Measurements from ENCODE around the gene XCR1.
"Not testable (repeated sequence)": the region's sequence is repeated elsewhere in the genome, so short reads cannot be mapped to it uniquely, and the experiment has no call there.

Gene XCR1

DNA sequence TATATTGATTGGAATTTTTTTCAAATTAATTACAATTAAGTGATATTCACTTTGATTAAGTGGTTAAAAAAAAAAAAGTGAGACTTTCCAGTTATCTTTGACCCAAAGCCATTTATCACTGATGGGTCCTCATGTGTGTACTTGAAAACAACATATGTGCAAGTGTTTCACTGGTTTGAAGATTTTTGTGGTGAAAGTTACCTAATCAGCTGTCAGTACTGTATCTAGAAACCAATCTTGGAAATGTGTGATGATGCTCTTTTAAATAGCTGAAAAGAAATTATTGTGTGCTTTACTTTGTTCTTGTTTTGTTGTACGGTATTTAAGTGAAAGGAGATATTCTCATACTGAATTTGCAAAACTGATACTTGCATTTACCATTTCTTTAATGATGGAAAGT lies 11.6 kb upstream of the XCR1 start:
- TF ChIP-seq ZNF311 (tag by site-specific recombination; IDR thresholded peaks at IDR 0.05; ENCODE audit: borderline replicate concordance) = no peak
- no peak for TF ChIP-seq ZSCAN23 (tag by site-specific recombination; IDR thresholded peaks at IDR 0.05)
- TF ChIP-seq ZNF19 (tag by site-specific recombination; IDR thresholded peaks at IDR 0.05; ENCODE audit: low read depth) = no peak
- no peak for TF ChIP-seq ZNF658 (tag by site-specific recombination; IDR thresholded peaks at IDR 0.05)
- no peak for TF ChIP-seq ZNF521 (tag by site-specific recombination; IDR thresholded peaks at IDR 0.05)
- TF ChIP-seq ZNF266 (tag by site-specific recombination; IDR thresholded peaks at IDR 0.05; ENCODE audit: low read depth) = no peak
- TF ChIP-seq TCF7L2 (IDR thresholded peaks at IDR 0.05; ENCODE audit: borderline replicate concordance, low read depth, low read length) = no peak
- no peak for TF ChIP-seq ZNF214 (tag by site-specific recombination; IDR thresholded peaks at IDR 0.05; ENCODE audit: borderline replicate concordance)
- no peak for TF ChIP-seq ZNF830 (tag by site-specific recombination; IDR thresholded peaks at IDR 0.05; ENCODE audit: low read depth)
- no peak for TF ChIP-seq ZNF558 (tag by site-specific recombination; IDR thresholded peaks at IDR 0.05)
- TF ChIP-seq ZNF132 (tag by site-specific recombination; IDR thresholded peaks at IDR 0.05; ENCODE audit: borderline replicate concordance) = no peak
- no peak for TF ChIP-seq ZNF514 (tag by site-specific recombination; IDR thresholded peaks at IDR 0.05)
- TF ChIP-seq EGR2 (tag by site-specific recombination; IDR thresholded peaks at IDR 0.05; ENCODE audit: low read depth) = no peak
- no peak for TF ChIP-seq ZNF133 (tag by site-specific recombination; IDR thresholded peaks at IDR 0.05)
- no peak for TF ChIP-seq ZNF169 (tag by site-specific recombination; IDR thresholded peaks at IDR 0.05)
- no peak for TF ChIP-seq ZEB2 (tag by site-specific recombination; IDR thresholded peaks at IDR 0.05)
- no peak for TF ChIP-seq ZNF404 (tag by site-specific recombination; IDR thresholded peaks at IDR 0.05)
- TF ChIP-seq ZNF138 (tag by site-specific recombination; IDR thresholded peaks at IDR 0.05; ENCODE audit: borderline replicate concordance) = no peak
- no peaks in the 10 kb centered on the region for H3K9me3 ChIP-seq (ENCODE audit: control insufficient read depth, insufficient read depth, low read depth, low read length)
- H3K4me1 ChIP-seq (ENCODE audit: control insufficient read depth, insufficient read depth, low read length) = no peaks in the 10 kb centered on the region
- H3K36me3 ChIP-seq (ENCODE audit: control insufficient read depth in 2 of 2, insufficient read depth in 1 of 2, low read length in 2 of 2) = no peaks in the 10 kb centered on the region
- no peak overlapping the region for H3K27ac ChIP-seq (ENCODE audit: extremely low read depth, low read depth, low read length)
- ChIA-PET CTCF (interaction anchor here (0.7 kb wide), 1 partner anchor 63 kb away, joined by 3 read pairs; no protein-coding TSS in a partner anchor), POLR2A (no interaction called here)
- H3K4me3 ChIP-seq (ENCODE audit: low read depth, low read length) = no peak overlapping the region

DNA sequence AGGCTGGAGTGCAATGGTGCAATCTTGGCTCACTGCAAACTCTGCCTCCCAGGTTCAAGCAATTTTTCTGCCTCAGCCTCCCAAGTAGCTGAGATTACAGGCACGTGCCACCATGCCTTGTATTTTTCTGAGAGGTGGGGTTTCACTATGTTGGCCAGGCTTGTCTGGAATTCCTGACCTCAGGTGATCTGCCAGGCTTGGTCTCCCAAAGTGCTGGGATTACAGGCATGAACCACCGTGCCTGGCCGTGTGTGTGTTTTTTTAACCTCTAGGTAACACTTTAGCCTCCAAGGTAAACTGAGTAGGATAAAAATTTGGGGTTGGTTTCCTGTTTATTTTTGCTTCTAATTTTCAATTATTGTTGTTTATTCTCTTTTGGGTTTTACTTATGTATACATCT lies 10.8 kb upstream of the XCR1 start:
- H3K4me1 ChIP-seq (ENCODE audit: control insufficient read depth, insufficient read depth, low read length); POLR2A ChIA-PET; H3K9me3 ChIP-seq (ENCODE audit: control insufficient read depth, insufficient read depth, low read depth, low read length); CTCF ChIA-PET; H3K4me3 ChIP-seq (ENCODE audit: low read depth, low read length); H3K36me3 ChIP-seq (ENCODE audit: control insufficient read depth in 2 of 2, insufficient read depth in 1 of 2, low read length in 2 of 2); H3K27ac ChIP-seq (ENCODE audit: extremely low read depth, low read depth, low read length): not testable (repeated sequence)

DNA sequence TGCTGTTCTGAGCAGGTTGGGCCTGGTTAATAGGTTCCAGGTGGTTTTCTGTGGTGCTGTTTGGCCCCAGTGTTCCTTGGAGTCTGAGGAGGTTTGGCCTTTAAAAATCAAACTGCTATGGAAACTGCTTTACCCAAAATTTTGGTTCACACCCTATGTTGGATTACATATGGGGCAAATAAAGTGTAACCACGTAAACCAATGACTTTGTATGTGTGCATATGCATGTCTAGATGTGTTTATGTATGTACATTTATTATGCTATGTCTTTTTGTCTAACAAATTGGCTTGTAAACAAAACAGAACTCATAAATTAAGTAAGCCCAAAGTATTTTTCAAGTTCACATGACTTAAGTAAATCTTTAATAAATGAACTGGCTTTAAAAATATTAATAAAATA lies 8.9 kb upstream of the XCR1 start:
- TF ChIP-seq ZNF837 (tag by site-specific recombination; IDR thresholded peaks at IDR 0.05) = no peak
- no peak for TF ChIP-seq ZNF514 (tag by site-specific recombination; IDR thresholded peaks at IDR 0.05)
- no peak for TF ChIP-seq ZNF791 (tag by site-specific recombination; IDR thresholded peaks at IDR 0.05)
- no peak for TF ChIP-seq ZNF600 (tag by site-specific recombination; IDR thresholded peaks at IDR 0.05)
- no peak for TF ChIP-seq ZBTB48 (tag by site-specific recombination; IDR thresholded peaks at IDR 0.05)
- no peak for TF ChIP-seq ZNF23 (tag by site-specific recombination; IDR thresholded peaks at IDR 0.05; ENCODE audit: borderline replicate concordance)
- no peak for TF ChIP-seq ZNF555 (tag by site-specific recombination; conservative IDR thresholded peaks at IDR 0.05)
- TF ChIP-seq, protein P1, sequence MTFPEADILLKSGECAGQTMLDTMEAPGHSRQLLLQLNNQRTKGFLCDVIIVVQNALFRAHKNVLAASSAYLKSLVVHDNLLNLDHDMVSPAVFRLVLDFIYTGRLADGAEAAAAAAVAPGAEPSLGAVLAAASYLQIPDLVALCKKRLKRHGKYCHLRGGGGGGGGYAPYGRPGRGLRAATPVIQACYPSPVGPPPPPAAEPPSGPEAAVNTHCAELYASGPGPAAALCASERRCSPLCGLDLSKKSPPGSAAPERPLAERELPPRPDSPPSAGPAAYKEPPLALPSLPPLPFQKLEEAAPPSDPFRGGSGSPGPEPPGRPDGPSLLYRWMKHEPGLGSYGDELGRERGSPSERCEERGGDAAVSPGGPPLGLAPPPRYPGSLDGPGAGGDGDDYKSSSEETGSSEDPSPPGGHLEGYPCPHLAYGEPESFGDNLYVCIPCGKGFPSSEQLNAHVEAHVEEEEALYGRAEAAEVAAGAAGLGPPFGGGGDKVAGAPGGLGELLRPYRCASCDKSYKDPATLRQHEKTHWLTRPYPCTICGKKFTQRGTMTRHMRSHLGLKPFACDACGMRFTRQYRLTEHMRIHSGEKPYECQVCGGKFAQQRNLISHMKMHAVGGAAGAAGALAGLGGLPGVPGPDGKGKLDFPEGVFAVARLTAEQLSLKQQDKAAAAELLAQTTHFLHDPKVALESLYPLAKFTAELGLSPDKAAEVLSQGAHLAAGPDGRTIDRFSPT (tag by site-specific recombination; IDR thresholded peaks at IDR 0.05) = no peak
- no peak for TF ChIP-seq ZNF266 (tag by site-specific recombination; IDR thresholded peaks at IDR 0.05; ENCODE audit: low read depth)
- no peak for TF ChIP-seq SETDB1 (IDR thresholded peaks at IDR 0.05; ENCODE audit: insufficient read length, low read length)
- TF ChIP-seq ZNF677 (tag by site-specific recombination; IDR thresholded peaks at IDR 0.05) = no peak
- no peak for TF ChIP-seq ZNF777 (tag by site-specific recombination; IDR thresholded peaks at IDR 0.05; ENCODE audit: borderline replicate concordance)
- TF ChIP-seq, protein P2, sequence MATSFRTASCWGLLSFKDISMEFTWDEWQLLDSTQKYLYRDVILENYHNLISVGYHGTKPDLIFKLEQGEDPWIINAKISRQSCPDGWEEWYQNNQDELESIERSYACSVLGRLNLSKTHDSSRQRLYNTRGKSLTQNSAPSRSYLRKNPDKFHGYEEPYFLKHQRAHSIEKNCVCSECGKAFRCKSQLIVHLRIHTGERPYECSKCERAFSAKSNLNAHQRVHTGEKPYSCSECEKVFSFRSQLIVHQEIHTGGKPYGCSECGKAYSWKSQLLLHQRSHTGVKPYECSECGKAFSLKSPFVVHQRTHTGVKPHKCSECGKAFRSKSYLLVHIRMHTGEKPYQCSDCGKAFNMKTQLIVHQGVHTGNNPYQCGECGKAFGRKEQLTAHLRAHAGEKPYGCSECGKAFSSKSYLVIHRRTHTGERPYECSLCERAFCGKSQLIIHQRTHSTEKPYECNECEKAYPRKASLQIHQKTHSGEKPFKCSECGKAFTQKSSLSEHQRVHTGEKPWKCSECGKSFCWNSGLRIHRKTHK (tag by site-specific recombination; IDR thresholded peaks at IDR 0.05) = no peak
- TF ChIP-seq ZNF311 (tag by site-specific recombination; IDR thresholded peaks at IDR 0.05; ENCODE audit: borderline replicate concordance) = no peak
- no peak for TF ChIP-seq ZNF792 (tag by site-specific recombination; IDR thresholded peaks at IDR 0.05)
- no peak for TF ChIP-seq ZBTB21 (tag by site-specific recombination; IDR thresholded peaks at IDR 0.05)
- Histone ChIP-seq H3K4me3 (ENCODE audit: low read depth, low read length) (no peak overlapping the region), H3K27ac (ENCODE audit: extremely low read depth, low read depth, low read length) (no peak overlapping the region), H3K4me1 (ENCODE audit: control insufficient read depth, insufficient read depth, low read length) (no peaks in the 10 kb centered on the region), H3K9me3 (ENCODE audit: control insufficient read depth, insufficient read depth, low read depth, low read length) (no peaks in the 10 kb centered on the region), H3K36me3 (ENCODE audit: control insufficient read depth in 2 of 2, insufficient read depth in 1 of 2, low read length in 2 of 2) (no peaks in the 10 kb centered on the region)
- ChIA-PET CTCF (no interaction called here), POLR2A (no interaction called here)

Data from HEK293 (cell line).